ENCODE data around the gene PLCL2.

DNA sequence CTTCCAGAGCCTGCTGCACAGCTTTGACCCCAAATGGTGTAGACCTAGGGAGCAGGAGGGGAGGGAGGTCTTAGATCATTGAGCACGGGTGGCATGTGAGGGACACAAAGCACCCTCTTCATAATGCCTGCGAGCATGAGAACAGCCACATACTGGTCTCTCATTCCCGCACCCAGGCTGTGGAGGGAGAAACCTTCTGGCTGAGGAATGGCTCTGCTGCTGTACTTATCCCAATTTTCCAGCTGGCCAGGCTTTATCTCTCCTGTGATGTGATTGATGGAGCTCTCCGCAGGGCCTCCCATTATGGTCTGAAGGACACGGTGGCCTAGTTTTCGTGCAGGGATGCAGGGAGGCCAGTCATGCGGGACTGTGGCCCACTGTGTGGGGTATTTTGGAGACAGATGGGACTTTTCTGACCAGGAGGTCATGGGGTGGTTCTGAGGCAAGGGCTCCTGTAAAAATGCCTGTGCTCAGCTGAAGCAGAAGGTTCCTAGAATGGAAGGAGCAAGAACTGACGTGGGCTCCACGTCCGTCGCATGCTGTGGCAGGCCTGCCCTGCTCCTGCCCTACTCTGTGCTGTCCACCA, 251.5 kb downstream of the PLCL2 start:
- TF ChIP-seq HCFC1 (IDR thresholded peaks at IDR 0.05; ENCODE audit: low read length) (no peak), MXI1 (IDR thresholded peaks at IDR 0.05; ENCODE audit: low read depth, low read length) (no peak), CHD4 (IDR thresholded peaks at IDR 0.05) (no peak), YBX1 (IDR thresholded peaks at IDR 0.05) (no peak), BHLHE40 (IDR thresholded peaks at IDR 0.05; ENCODE audit: borderline replicate concordance in 1 of 2, low read depth in 2 of 2, low read length in 1 of 2) (peak in 1 of 2 experiments; percentile 67; a peak in 2 of 4 replicates)
- TF ChIP-seq, protein P1, sequence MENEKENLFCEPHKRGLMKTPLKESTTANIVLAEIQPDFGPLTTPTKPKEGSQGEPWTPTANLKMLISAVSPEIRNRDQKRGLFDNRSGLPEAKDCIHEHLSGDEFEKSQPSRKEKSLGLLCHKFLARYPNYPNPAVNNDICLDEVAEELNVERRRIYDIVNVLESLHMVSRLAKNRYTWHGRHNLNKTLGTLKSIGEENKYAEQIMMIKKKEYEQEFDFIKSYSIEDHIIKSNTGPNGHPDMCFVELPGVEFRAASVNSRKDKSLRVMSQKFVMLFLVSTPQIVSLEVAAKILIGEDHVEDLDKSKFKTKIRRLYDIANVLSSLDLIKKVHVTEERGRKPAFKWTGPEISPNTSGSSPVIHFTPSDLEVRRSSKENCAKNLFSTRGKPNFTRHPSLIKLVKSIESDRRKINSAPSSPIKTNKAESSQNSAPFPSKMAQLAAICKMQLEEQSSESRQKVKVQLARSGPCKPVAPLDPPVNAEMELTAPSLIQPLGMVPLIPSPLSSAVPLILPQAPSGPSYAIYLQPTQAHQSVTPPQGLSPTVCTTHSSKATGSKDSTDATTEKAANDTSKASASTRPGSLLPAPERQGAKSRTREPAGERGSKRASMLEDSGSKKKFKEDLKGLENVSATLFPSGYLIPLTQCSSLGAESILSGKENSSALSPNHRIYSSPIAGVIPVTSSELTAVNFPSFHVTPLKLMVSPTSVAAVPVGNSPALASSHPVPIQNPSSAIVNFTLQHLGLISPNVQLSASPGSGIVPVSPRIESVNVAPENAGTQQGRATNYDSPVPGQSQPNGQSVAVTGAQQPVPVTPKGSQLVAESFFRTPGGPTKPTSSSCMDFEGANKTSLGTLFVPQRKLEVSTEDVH (IDR thresholded peaks at IDR 0.05; ENCODE audit: low read depth, partially characterized antibody): no peak
- TF ChIP-seq, protein P2, sequence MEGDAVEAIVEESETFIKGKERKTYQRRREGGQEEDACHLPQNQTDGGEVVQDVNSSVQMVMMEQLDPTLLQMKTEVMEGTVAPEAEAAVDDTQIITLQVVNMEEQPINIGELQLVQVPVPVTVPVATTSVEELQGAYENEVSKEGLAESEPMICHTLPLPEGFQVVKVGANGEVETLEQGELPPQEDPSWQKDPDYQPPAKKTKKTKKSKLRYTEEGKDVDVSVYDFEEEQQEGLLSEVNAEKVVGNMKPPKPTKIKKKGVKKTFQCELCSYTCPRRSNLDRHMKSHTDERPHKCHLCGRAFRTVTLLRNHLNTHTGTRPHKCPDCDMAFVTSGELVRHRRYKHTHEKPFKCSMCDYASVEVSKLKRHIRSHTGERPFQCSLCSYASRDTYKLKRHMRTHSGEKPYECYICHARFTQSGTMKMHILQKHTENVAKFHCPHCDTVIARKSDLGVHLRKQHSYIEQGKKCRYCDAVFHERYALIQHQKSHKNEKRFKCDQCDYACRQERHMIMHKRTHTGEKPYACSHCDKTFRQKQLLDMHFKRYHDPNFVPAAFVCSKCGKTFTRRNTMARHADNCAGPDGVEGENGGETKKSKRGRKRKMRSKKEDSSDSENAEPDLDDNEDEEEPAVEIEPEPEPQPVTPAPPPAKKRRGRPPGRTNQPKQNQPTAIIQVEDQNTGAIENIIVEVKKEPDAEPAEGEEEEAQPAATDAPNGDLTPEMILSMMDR (IDR thresholded peaks at IDR 0.05 in 2 of 3, conservative IDR thresholded peaks at IDR 0.05 in 1 of 3; ENCODE audit: control insufficient read depth in 2 of 3, extremely low read depth in 1 of 3, insufficient read depth in 1 of 3, low read depth in 3 of 3, low read length in 3 of 3): no peak
- TF ChIP-seq, protein P3, sequence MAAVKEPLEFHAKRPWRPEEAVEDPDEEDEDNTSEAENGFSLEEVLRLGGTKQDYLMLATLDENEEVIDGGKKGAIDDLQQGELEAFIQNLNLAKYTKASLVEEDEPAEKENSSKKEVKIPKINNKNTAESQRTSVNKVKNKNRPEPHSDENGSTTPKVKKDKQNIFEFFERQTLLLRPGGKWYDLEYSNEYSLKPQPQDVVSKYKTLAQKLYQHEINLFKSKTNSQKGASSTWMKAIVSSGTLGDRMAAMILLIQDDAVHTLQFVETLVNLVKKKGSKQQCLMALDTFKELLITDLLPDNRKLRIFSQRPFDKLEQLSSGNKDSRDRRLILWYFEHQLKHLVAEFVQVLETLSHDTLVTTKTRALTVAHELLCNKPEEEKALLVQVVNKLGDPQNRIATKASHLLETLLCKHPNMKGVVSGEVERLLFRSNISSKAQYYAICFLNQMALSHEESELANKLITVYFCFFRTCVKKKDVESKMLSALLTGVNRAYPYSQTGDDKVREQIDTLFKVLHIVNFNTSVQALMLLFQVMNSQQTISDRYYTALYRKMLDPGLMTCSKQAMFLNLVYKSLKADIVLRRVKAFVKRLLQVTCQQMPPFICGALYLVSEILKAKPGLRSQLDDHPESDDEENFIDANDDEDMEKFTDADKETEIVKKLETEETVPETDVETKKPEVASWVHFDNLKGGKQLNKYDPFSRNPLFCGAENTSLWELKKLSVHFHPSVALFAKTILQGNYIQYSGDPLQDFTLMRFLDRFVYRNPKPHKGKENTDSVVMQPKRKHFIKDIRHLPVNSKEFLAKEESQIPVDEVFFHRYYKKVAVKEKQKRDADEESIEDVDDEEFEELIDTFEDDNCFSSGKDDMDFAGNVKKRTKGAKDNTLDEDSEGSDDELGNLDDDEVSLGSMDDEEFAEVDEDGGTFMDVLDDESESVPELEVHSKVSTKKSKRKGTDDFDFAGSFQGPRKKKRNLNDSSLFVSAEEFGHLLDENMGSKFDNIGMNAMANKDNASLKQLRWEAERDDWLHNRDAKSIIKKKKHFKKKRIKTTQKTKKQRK (IDR thresholded peaks at IDR 0.05; ENCODE audit: low read depth, low read length): no peak

Measured in GM12878 (cell line).